MCF 10A (cell line): Measurements from ENCODE around the gene COG4. TPM values are rescaled to one million over a fixed set of nuclear protein-coding genes. Genes with fewer than 3 reads are reported as not detected.

Source experiments
- BruUV-seq: library from RNA; stranded (reverse); fragments of 400-500 nt; replicated peaks from 2 replicates; lab custom pipeline; 2021; lab: Mats Ljungman, UMichigan
- CTCF ChIA-PET: fragments of 300-600 bp; sonication (Branson Sonifier 250); formaldehyde crosslinking; extraction: SDS; loops from one replicate; lab custom pipeline; 2021; ENCODE audit warnings: antibody characterized with exemption, inconsistent platforms; lab: Yijun Ruan, JAX
- POLR2A ChIA-PET: fragments of 300-600, 350-650 bp; sonication (Branson Sonifier 250); formaldehyde crosslinking; extraction: SDS; loops from one replicate; lab custom pipeline; 2020; ENCODE audit warnings: antibody characterized with exemption, inconsistent platforms; lab: Yijun Ruan, JAX
- DNase-seq: peaks from one replicate; pipeline ENCODE4 v3.0.0-alpha.2; 2018; ENCODE audit not compliant: unreplicated experiment
- H3K27ac Mint-ChIP-seq: one replicate; pipeline ENCODE4 v1.8.0; 2022; ENCODE audit warnings: mild to moderate bottlenecking, low read depth, mixed read lengths; ENCODE audit not compliant: unreplicated experiment
- H3K27me3 Mint-ChIP-seq: one replicate; pipeline ENCODE4 v1.8.0; 2022; ENCODE audit warnings: mixed read lengths; ENCODE audit not compliant: insufficient read depth, unreplicated experiment
- H3K36me3 Mint-ChIP-seq: one replicate; pipeline ENCODE4 v1.8.0; 2022; ENCODE audit warnings: mild to moderate bottlenecking, moderate library complexity, mixed read lengths; ENCODE audit not compliant: insufficient read depth, unreplicated experiment
- H3K4me1 Mint-ChIP-seq: one replicate; pipeline ENCODE4 v1.8.0; 2022; ENCODE audit warnings: mixed read lengths; ENCODE audit not compliant: insufficient read depth, unreplicated experiment
- H3K4me3 Mint-ChIP-seq: one replicate; pipeline ENCODE4 v1.8.0; 2022; ENCODE audit warnings: mild to moderate bottlenecking, moderate library complexity, mixed read lengths; ENCODE audit not compliant: unreplicated experiment
- H3K9me3 Mint-ChIP-seq: one replicate; pipeline ENCODE4 v1.8.0; 2022; ENCODE audit warnings: mixed read lengths; ENCODE audit not compliant: unreplicated experiment
- CTCF ChIP-seq: fragments of 200-600 bp; IDR thresholded peaks from one replicate; pipeline ENCODE4 v1.8.0; 2022; ENCODE audit warnings: antibody characterized with exemption, mild to moderate bottlenecking; ENCODE audit not compliant: unreplicated experiment
- intact Hi-C: fragments of 100-400 bp; cut with micrococcal nuclease; formaldehyde crosslinking; loops from 2 replicates; pipeline ENCODE4 v1.14.1; 2022
- total RNA-seq: library from RNA; stranded (reverse); gene quantifications from 2 replicates; pipeline ENCODE4 v1.2.3, GENCODE V29; 2022

COG4 gene
- total RNA-seq, 1 experiment from 2014 or later: 62.2 TPM

GRCh38 chr16:70512456-70512855 lies 10.9 kb downstream of the COG4 start:
- Mint-ChIP-seq H3K4me3 (no peak overlapping the region), H3K9me3 (no peaks in the 10 kb centered on the region), H3K27me3 (no peaks in the 10 kb centered on the region), H3K4me1 (no peaks in the 10 kb centered on the region), H3K27ac (no peak overlapping the region), H3K36me3 (peaks cover 95% of the 10 kb centered on the region)
- POLR2A ChIA-PET: interaction anchor here (3.9 kb wide), 1 partner anchor 11 kb away, joined by 21 read pairs; the partner anchor contains the start of genes COG4 and SF3B3
- peak; percentile 80 for DNase-seq
- CTCF ChIA-PET: no interaction called here
- TF ChIP-seq CTCF: no peak
- intact Hi-C loops: no loop called here
- BruUV-seq: no TSS peak

GRCh38 chr16:70511833-70512232 lies 11.5 kb downstream of the COG4 start:
- H3K9me3 Mint-ChIP-seq: no peaks in the 10 kb centered on the region
- H3K4me3 Mint-ChIP-seq: no peak overlapping the region
- POLR2A ChIA-PET: interaction anchor here (0.6 to 3.9 kb wide), 3 partner anchors 11 to 132 kb away, joined by 3 to 21 read pairs (median 4); partner anchors contain the start of genes COG4 and SF3B3
- BruUV-seq: no TSS peak
- TF ChIP-seq CTCF: no peak
- no peak for DNase-seq
- no peak overlapping the region for H3K27ac Mint-ChIP-seq
- intact Hi-C loops: no loop called here
- CTCF ChIA-PET: interaction anchor here (0.6 kb wide), 1 partner anchor 17 kb away, joined by 4 read pairs; no protein-coding TSS in a partner anchor
- H3K27me3 Mint-ChIP-seq: no peaks in the 10 kb centered on the region
- peaks cover 95% of the 10 kb centered on the region for H3K36me3 Mint-ChIP-seq
- no peaks in the 10 kb centered on the region for H3K4me1 Mint-ChIP-seq

GRCh38 chr16:70510216-70510615 lies 13.1 kb downstream of the COG4 start:
- BruUV-seq: no TSS peak
- intact Hi-C loops: no loop called here
- H3K4me1 Mint-ChIP-seq: no peaks in the 10 kb centered on the region
- no peak for DNase-seq
- POLR2A ChIA-PET: interaction anchor here (0.6 to 1.3 kb wide), 3 partner anchors 13 to 164 kb away, joined by 3 read pairs; partner anchors contain the start of gene COG4
- no peak overlapping the region for H3K4me3 Mint-ChIP-seq
- no peaks in the 10 kb centered on the region for H3K27me3 Mint-ChIP-seq
- H3K27ac Mint-ChIP-seq: no peak overlapping the region
- H3K36me3 Mint-ChIP-seq: peaks cover 90% of the 10 kb centered on the region
- no peak for TF ChIP-seq CTCF
- CTCF ChIA-PET: no interaction called here
- no peaks in the 10 kb centered on the region for H3K9me3 Mint-ChIP-seq

GRCh38 chr16:70508752-70509151 lies 14.6 kb downstream of the COG4 start:
- Mint-ChIP-seq H3K9me3 (no peaks in the 10 kb centered on the region), H3K27ac (no peak overlapping the region), H3K4me1 (no peaks in the 10 kb centered on the region), H3K4me3 (no peak overlapping the region), H3K36me3 (peaks cover 83% of the 10 kb centered on the region), H3K27me3 (no peaks in the 10 kb centered on the region)
- intact Hi-C loops: no loop called here
- peak; percentile 15 for DNase-seq
- ChIA-PET POLR2A (interaction anchor here (0.6 to 0.8 kb wide), 2 partner anchors 14 to 151 kb away, joined by 3 read pairs; partner anchors contain the start of gene COG4), CTCF (interaction anchor here (0.6 kb wide), 1 partner anchor 139 kb away, joined by 3 read pairs; no protein-coding TSS in a partner anchor)
- BruUV-seq: TSS peak; percentile 31
- TF ChIP-seq CTCF: peak; percentile 21
